ENCODE measurements around the gene PTBP2. TPM values are rescaled to one million over a fixed set of nuclear protein-coding genes. Genes with fewer than 3 reads are reported as not detected.

The PTBP2 gene
- total RNA-seq, 2 donors from 2014 or later = 5.9 to 15.3 TPM

- Histone ChIP-seq H3K27me3 (no peaks in the 10 kb centered on the region), H3K4me3 (no peak overlapping the region), H3K4me1 (no peaks in the 10 kb centered on the region), H3K27ac (no peak overlapping the region), H3K36me3 (replicated peaks in 1 of 2; ENCODE audit: insufficient read depth in 1 of 2, low read depth in 2 of 2) (peaks cover 0 to 5% of the 10 kb centered on the region in 2 donors), H3K9me3 (no peaks in the 10 kb centered on the region)
- WGBS, 2 donors = 90 to 91% methylated on average over 2 of the region's 2 CpGs
- intact Hi-C loops (cut with DNase I) = no loop called here
- DNase-seq = no peak
- no peak for ATAC-seq
- TF ChIP-seq CTCF (IDR thresholded peaks at IDR 0.05) (no peak), POLR2A (IDR thresholded peaks at IDR 0.05) (no peak)
Measured at GRCh38 chr1:96771847-96772246, 50.3 kb downstream of the PTBP2 start.

DNA sequence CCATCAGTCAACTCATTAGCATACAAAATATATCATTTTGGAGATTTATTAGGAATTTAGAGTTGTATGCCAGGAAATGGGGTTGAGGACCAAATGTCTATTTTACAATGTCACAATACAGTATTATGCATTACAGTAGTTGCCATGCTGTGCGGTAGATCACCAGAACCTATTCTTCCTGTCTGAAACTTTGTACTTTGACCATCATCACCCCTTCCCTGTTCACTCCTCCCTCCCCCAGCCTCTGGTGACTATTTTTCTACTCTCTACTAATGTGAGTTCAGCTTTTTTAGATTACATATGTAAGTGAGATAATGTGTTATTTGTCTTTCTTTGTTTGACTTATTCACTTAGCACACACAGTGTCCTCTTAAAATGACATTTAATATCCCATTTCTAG, 50.8 kb downstream of the PTBP2 start:
- H3K27ac ChIP-seq = no peak overlapping the region

DNA sequence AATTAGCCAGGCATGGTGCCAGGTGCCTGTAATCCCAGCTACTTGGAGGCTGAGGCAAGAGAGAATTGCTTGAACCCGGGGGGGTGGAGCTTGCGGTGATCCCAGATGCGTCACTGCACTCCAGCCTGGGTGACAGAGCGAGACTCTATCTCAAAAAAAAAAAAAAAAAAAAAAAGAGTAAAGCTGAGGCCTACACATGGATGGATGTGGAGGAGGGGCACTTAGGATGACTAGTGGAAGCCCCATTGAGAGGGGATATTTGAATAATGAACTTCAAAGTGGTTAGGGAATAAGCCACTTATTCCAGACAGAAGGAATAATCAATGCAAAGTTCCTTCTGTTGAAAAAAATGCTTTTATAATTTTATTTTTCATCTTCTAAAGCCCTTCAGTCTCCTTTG, 51.4 kb downstream of the PTBP2 start:
- ATAC-seq = no peak
- no peaks in the 10 kb centered on the region for H3K4me1 ChIP-seq
- no peak overlapping the region for H3K27ac ChIP-seq
- H3K27me3 ChIP-seq = no peaks in the 10 kb centered on the region
- H3K9me3 ChIP-seq = no peaks in the 10 kb centered on the region
- 87 to 97% methylated on average over 4 of the region's 4 CpGs for WGBS, 2 donors
- H3K4me3 ChIP-seq = no peak overlapping the region
- TF ChIP-seq CTCF (IDR thresholded peaks at IDR 0.05) (no peak), POLR2A (IDR thresholded peaks at IDR 0.05) (no peak)
- DNase-seq = no peak
- H3K36me3 ChIP-seq (replicated peaks in 1 of 2; ENCODE audit: insufficient read depth in 1 of 2, low read depth in 2 of 2) = peaks cover 0 to 5% of the 10 kb centered on the region in 2 donors
- intact Hi-C loops (cut with DNase I) = no loop called here

More for the DNA sequence above, 50.8 kb downstream of the PTBP2 start:
- Histone ChIP-seq H3K4me3 (no peak overlapping the region), H3K9me3 (no peaks in the 10 kb centered on the region), H3K27me3 (no peaks in the 10 kb centered on the region), H3K4me1 (no peaks in the 10 kb centered on the region), H3K36me3 (replicated peaks in 1 of 2; ENCODE audit: insufficient read depth in 1 of 2, low read depth in 2 of 2) (peaks cover 0 to 5% of the 10 kb centered on the region in 2 donors)
- ATAC-seq (no peak), DNase-seq (no peak)
- TF ChIP-seq CTCF (IDR thresholded peaks at IDR 0.05) (no peak), POLR2A (IDR thresholded peaks at IDR 0.05) (no peak)
- intact Hi-C loops (cut with DNase I) = no loop called here
- WGBS, 2 donors = 88 to 90% methylated on average over 1 of the region's 1 CpG

GRCh38 chr1:96782206-96782605, 60.6 kb downstream of the PTBP2 start:
- no peaks in the 10 kb centered on the region for H3K4me1 ChIP-seq
- ATAC-seq = no peak
- no peak overlapping the region for H3K4me3 ChIP-seq
- H3K36me3 ChIP-seq (replicated peaks in 1 of 2; ENCODE audit: insufficient read depth in 1 of 2, low read depth in 2 of 2) = peaks cover 4 to 7% of the 10 kb centered on the region in 2 donors
- H3K27ac ChIP-seq = no peak overlapping the region
- no peaks in the 10 kb centered on the region for H3K27me3 ChIP-seq
- H3K9me3 ChIP-seq = no peaks in the 10 kb centered on the region
- TF ChIP-seq CTCF (IDR thresholded peaks at IDR 0.05) = no peak
- no peak for TF ChIP-seq POLR2A (IDR thresholded peaks at IDR 0.05)
- no peak for DNase-seq
- intact Hi-C loops (cut with DNase I) = no loop called here

DNA sequence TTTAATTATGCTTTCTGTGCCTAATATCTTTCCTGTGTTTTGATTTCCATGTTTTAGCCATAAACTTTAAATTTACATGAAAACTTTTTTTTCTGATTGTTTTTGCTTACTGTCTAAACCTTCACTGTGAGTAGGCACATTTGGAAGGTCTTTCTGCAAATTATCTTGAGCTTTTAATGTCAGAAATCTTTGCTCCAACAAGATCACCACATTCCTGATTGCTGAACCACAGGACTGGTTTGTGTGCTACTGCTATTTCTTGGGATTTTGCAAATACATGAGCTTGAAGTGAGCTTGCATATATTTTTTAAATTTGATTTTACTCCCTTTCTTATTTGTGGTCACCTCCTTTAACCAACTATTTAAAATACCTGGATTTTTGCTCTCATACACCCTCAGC, 61.3 kb downstream of the PTBP2 start:
- peaks cover 4 to 7% of the 10 kb centered on the region in 2 donors for H3K36me3 ChIP-seq (replicated peaks in 1 of 2; ENCODE audit: insufficient read depth in 1 of 2, low read depth in 2 of 2)
- H3K4me1 ChIP-seq = no peaks in the 10 kb centered on the region
- TF ChIP-seq POLR2A (IDR thresholded peaks at IDR 0.05) = no peak
- TF ChIP-seq CTCF (IDR thresholded peaks at IDR 0.05) = no peak
- ATAC-seq (no peak), DNase-seq (no peak)
- intact Hi-C loops (cut with DNase I) = no loop called here
- H3K4me3 ChIP-seq = no peak overlapping the region
- no peaks in the 10 kb centered on the region for H3K27me3 ChIP-seq
- H3K27ac ChIP-seq = no peak overlapping the region
- no peaks in the 10 kb centered on the region for H3K9me3 ChIP-seq

Measured in body of pancreas (tissue), 4 donors.